ENCODE measurements around the gene CACNA1G.

The CACNA1G gene

GRCh38 chr17:50541402-50541715, 19.2 kb upstream of the CACNA1G start:
- H3K4me3 ChIP-seq: peak overlapping the region; percentile 63 to 64
- DNase-seq: no peak
- no peak for TF ChIP-seq CTCF (IDR thresholded peaks at IDR 0.05)
- peaks cover 0 to 13% (median 0%) of the 10 kb centered on the region in 3 donors for H3K36me3 ChIP-seq
- peaks cover 7 to 24% (median 14%) of the 10 kb centered on the region in 4 donors for H3K4me1 ChIP-seq
- H3K27ac ChIP-seq: peak overlapping the region; percentile 29 to 65
- intact Hi-C loops (cut with DNase I; ENCODE audit: low total_unique reads): loop anchor here (5.0 kb wide), 1 partner anchor 59 kb away; no protein-coding TSS in a partner anchor
- H3K9me3 ChIP-seq: no peaks in the 10 kb centered on the region
- H3K27me3 ChIP-seq: no peaks in the 10 kb centered on the region

GRCh38 chr17:50541716-50542688, 18.5 kb upstream of the CACNA1G start:
- DNase-seq: peak; percentile 85 to 90
- peak overlapping the region; percentile 29 to 65 for H3K27ac ChIP-seq
- TF ChIP-seq CTCF (IDR thresholded peaks at IDR 0.05): peak in 1 of 2 experiments; percentile 12
- H3K4me1 ChIP-seq: peaks cover 7 to 30% (median 17%) of the 10 kb centered on the region in 4 donors
- peaks cover 0 to 7% (median 0%) of the 10 kb centered on the region in 3 donors for H3K36me3 ChIP-seq
- peak overlapping the region; percentile 63 to 64 for H3K4me3 ChIP-seq
- H3K9me3 ChIP-seq: no peaks in the 10 kb centered on the region
- H3K27me3 ChIP-seq: no peaks in the 10 kb centered on the region
- intact Hi-C loops (cut with DNase I; ENCODE audit: low total_unique reads): loop anchor here (5.0 kb wide), 1 partner anchor 60 kb away; no protein-coding TSS in a partner anchor

DNA sequence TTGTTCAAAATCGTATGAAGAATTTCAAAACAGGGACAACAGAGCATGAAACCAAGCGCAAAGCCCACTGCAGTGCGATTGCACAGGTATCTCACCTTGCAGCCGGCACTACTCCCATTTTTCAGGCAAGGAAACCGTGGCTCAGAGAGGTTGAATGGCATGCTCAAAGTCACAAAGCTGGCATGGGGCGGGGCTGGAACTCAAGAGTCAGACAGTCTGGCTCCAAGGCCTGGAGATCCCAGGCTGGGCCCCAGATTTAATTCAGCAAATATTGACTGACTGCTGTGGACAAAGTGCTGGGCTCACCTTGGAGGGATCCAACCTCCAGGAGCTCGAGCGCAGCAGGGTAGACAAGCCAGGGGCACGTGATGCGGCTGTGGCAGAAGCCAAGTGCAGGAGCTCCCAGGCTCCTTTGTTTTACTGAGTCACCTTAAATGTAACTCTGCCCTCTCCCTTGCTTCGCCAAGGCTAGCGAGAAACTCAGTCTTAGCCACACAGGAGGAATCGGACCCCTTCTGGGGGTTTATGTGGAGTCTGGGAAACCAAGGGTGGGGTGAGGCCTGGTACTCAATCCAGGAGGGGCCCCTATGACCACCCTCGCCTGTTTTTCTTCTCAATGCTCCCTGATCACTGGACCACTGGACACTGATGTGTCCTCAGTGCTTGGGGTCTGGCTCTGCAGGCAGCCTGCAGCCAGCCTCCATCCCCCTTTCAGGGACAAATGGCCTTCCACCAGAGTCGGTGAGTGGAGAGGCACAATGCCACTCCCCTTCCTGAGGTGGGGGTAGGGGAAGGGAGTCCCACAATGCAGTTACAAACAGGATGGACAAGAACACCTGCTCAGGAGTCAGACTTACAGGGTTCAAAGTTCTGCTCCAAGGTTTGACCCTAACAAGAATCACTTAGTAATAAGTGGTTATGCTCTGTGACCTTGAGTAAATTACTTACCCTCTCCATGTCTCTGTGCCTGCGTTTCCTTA, 17.4 kb upstream of the CACNA1G start:
- TF ChIP-seq CTCF (IDR thresholded peaks at IDR 0.05): no peak
- no peak overlapping the region for H3K27ac ChIP-seq
- no peak for DNase-seq

GRCh38 chr17:50544516-50544915, 16.0 kb upstream of the CACNA1G start:
- Histone ChIP-seq H3K27ac (no peak overlapping the region), H3K27me3 (no peaks in the 10 kb centered on the region), H3K9me3 (no peaks in the 10 kb centered on the region), H3K36me3 (peaks cover 0 to 17% (median 11%) of the 10 kb centered on the region in 3 donors), H3K4me3 (no peak overlapping the region), H3K4me1 (peaks cover 7 to 41% (median 25%) of the 10 kb centered on the region in 4 donors)
- DNase-seq: no peak
- intact Hi-C loops (cut with DNase I; ENCODE audit: low total_unique reads): loop anchor here (5.0 kb wide), 1 partner anchor 62 kb away; no protein-coding TSS in a partner anchor
- no peak for TF ChIP-seq CTCF (IDR thresholded peaks at IDR 0.05)

More for the DNA sequence above, 17.4 kb upstream of the CACNA1G start:
- Histone ChIP-seq H3K36me3 (peaks cover 0 to 5% (median 0%) of the 10 kb centered on the region in 3 donors), H3K4me3 (peak overlapping the region in 1 of 2 donors; percentile 63), H3K9me3 (no peaks in the 10 kb centered on the region), H3K4me1 (peaks cover 7 to 41% (median 25%) of the 10 kb centered on the region in 4 donors), H3K27me3 (no peaks in the 10 kb centered on the region)
- intact Hi-C loops (cut with DNase I; ENCODE audit: low total_unique reads): loop anchor here (5.0 kb wide), 1 partner anchor 61 kb away; no protein-coding TSS in a partner anchor

- H3K4me1 ChIP-seq: peaks cover 7 to 41% (median 25%) of the 10 kb centered on the region in 4 donors
Observed at GRCh38 chr17:50545311-50545710, 15.2 kb upstream of the CACNA1G start.

More at GRCh38 chr17:50545311-50545710, 15.2 kb upstream of the CACNA1G start:
- Histone ChIP-seq H3K36me3 (peaks cover 0 to 23% (median 14%) of the 10 kb centered on the region in 3 donors), H3K27me3 (no peaks in the 10 kb centered on the region), H3K9me3 (no peaks in the 10 kb centered on the region), H3K4me3 (no peak overlapping the region), H3K27ac (no peak overlapping the region)
- intact Hi-C loops (cut with DNase I; ENCODE audit: low total_unique reads): loop anchor here (5.0 kb wide), 2 partner anchors 157 to 297 kb away; no protein-coding TSS in a partner anchor
- TF ChIP-seq CTCF (IDR thresholded peaks at IDR 0.05): no peak
- no peak for DNase-seq

All from tibial artery (tissue), 4 donors.